ENCODE data around the gene ZNF394. TPM values are rescaled to one million over a fixed set of nuclear protein-coding genes. Genes with fewer than 3 reads are reported as not detected.

ZNF394 gene
- total and polyA plus RNA-seq, 2 donors (not counting 1 experiment from before 2014, with no cell fraction given) = 50.5 to 80.7 TPM

GRCh38 chr7:99469381-99470065 is 30.6 kb downstream of the ZNF394 start:
- Histone ChIP-seq H4K20me1 (ENCODE audit: control insufficient read depth, insufficient read depth, low read length, poor library complexity, severe bottlenecking) (no peaks in the 10 kb centered on the region), H3K9ac (ENCODE audit: low read length) (no peak overlapping the region), H3K27me3 (replicated peaks in 1 of 4; ENCODE audit: control extremely low read depth in 1 of 4, control insufficient read depth in 3 of 4, insufficient read depth in 4 of 4, low read length in 3 of 4) (no peaks in the 10 kb centered on the region), H3K79me2 (ENCODE audit: control insufficient read depth, insufficient read depth, low read length) (peaks cover 40% of the 10 kb centered on the region), H3K36me3 (replicated peaks in 1 of 2; ENCODE audit: control extremely low read depth in 1 of 2, control insufficient read depth in 1 of 2, extremely low read depth in 1 of 2, insufficient read depth in 2 of 2, low read length in 1 of 2) (no peaks in the 10 kb centered on the region), H3K4me1 (ENCODE audit: control insufficient read depth in 2 of 2, insufficient read depth in 2 of 2, low read length in 2 of 2) (peaks cover 17 to 34% of the 10 kb centered on the region in 2 donors), H2AFZ (ENCODE audit: insufficient read depth, low read depth, low read length, poor library complexity, severe bottlenecking) (peak overlapping the region; percentile 38), H3K4me2 (replicated peaks; ENCODE audit: low read depth, low read length, poor library complexity, severe bottlenecking) (no peak overlapping the region), H3K4me3 (ENCODE audit: control extremely low read depth in 1 of 5, extremely low read depth in 1 of 5, insufficient read depth in 1 of 5, low read depth in 2 of 5, low read length in 4 of 5) (no peak overlapping the region), H3K9me3 (ENCODE audit: control extremely low read depth in 1 of 3, control insufficient read depth in 2 of 3, insufficient read depth in 1 of 3, low read length in 2 of 3) (no peaks in the 10 kb centered on the region), H3K27ac (ENCODE audit: low read length in 2 of 2) (no peak overlapping the region)
- ChIA-PET POLR2A (no interaction called here), CTCF (no interaction called here)
- intact Hi-C loops (cut with micrococcal nuclease) = loop anchor here (10.0 kb wide), 1 partner anchor 95 kb away; the partner anchor contains the start of gene ARPC1B
- no peak for DNase-seq
- no peak for ATAC-seq (ENCODE audit: low read depth)
- no peak for TF ChIP-seq CTCF (IDR thresholded peaks at IDR 0.05)
- TF ChIP-seq EZH2 (IDR thresholded peaks at IDR 0.05; ENCODE audit: borderline replicate concordance, insufficient read depth, low read depth, low read length, poor library complexity, severe bottlenecking) = no peak
- 69% methylated on average over 22 of the region's 23 CpGs for WGBS (ENCODE audit: insufficient coverage)
- H3K4me3 Mint-ChIP-seq = no peak overlapping the region
- H3K9me3 Mint-ChIP-seq (ENCODE audit: insufficient read depth) = no peaks in the 10 kb centered on the region
- peaks cover 31% of the 10 kb centered on the region for H3K4me1 Mint-ChIP-seq
- peak overlapping the region; percentile 53 for H3K27ac Mint-ChIP-seq
- H3K27me3 Mint-ChIP-seq = no peaks in the 10 kb centered on the region

GRCh38 chr7:99468336-99468918 is 31.7 kb downstream of the ZNF394 start:
- 88% methylated on average over 27 of the region's 29 CpGs for WGBS (ENCODE audit: insufficient coverage)
- CTCF ChIA-PET = no interaction called here

More at GRCh38 chr7:99468336-99468918, 31.7 kb downstream of the ZNF394 start:
- Histone ChIP-seq H3K27ac (ENCODE audit: low read length in 2 of 2) (no peak overlapping the region), H3K4me3 (ENCODE audit: control extremely low read depth in 1 of 5, extremely low read depth in 1 of 5, insufficient read depth in 1 of 5, low read depth in 2 of 5, low read length in 4 of 5) (no peak overlapping the region), H3K4me2 (replicated peaks; ENCODE audit: low read depth, low read length, poor library complexity, severe bottlenecking) (no peak overlapping the region), H3K4me1 (ENCODE audit: control insufficient read depth in 2 of 2, insufficient read depth in 2 of 2, low read length in 2 of 2) (peaks cover 11 to 30% of the 10 kb centered on the region in 2 donors), H2AFZ (ENCODE audit: insufficient read depth, low read depth, low read length, poor library complexity, severe bottlenecking) (no peak overlapping the region), H3K27me3 (replicated peaks in 1 of 4; ENCODE audit: control extremely low read depth in 1 of 4, control insufficient read depth in 3 of 4, insufficient read depth in 4 of 4, low read length in 3 of 4) (no peaks in the 10 kb centered on the region), H4K20me1 (ENCODE audit: control insufficient read depth, insufficient read depth, low read length, poor library complexity, severe bottlenecking) (no peaks in the 10 kb centered on the region), H3K9me3 (ENCODE audit: control extremely low read depth in 1 of 3, control insufficient read depth in 2 of 3, insufficient read depth in 1 of 3, low read length in 2 of 3) (no peaks in the 10 kb centered on the region), H3K79me2 (ENCODE audit: control insufficient read depth, insufficient read depth, low read length) (peaks cover 40% of the 10 kb centered on the region), H3K36me3 (replicated peaks in 1 of 2; ENCODE audit: control extremely low read depth in 1 of 2, control insufficient read depth in 1 of 2, extremely low read depth in 1 of 2, insufficient read depth in 2 of 2, low read length in 1 of 2) (peaks cover 0 to 5% of the 10 kb centered on the region in 2 experiments), H3K9ac (ENCODE audit: low read length) (no peak overlapping the region)
- no peaks in the 10 kb centered on the region for H3K9me3 Mint-ChIP-seq (ENCODE audit: insufficient read depth)
- ATAC-seq (ENCODE audit: low read depth) (no peak), DNase-seq (no peak)
- POLR2A ChIA-PET = interaction anchor here (0.6 to 0.7 kb wide), 2 partner anchors 87 to 451 kb away, joined by 4 to 5 read pairs; partner anchors contain the start of gene TRIM4
- intact Hi-C loops (cut with micrococcal nuclease) = no loop called here
- no peak overlapping the region for H3K27ac Mint-ChIP-seq
- TF ChIP-seq EZH2 (IDR thresholded peaks at IDR 0.05; ENCODE audit: borderline replicate concordance, insufficient read depth, low read depth, low read length, poor library complexity, severe bottlenecking) (no peak), CTCF (IDR thresholded peaks at IDR 0.05) (no peak)
- no peaks in the 10 kb centered on the region for H3K27me3 Mint-ChIP-seq
- H3K4me3 Mint-ChIP-seq = no peak overlapping the region
- peaks cover 32% of the 10 kb centered on the region for H3K4me1 Mint-ChIP-seq
